Activated naive CD4-positive, alpha-beta T cell treated with anti-CD3 and anti-CD28 coated beads, Interleukin-2, amount 50 U/mL, for 16 hours (primary cell): ENCODE data around the gene ADCY1.

Experiments
- DNase-seq: peaks from one replicate; pipeline ENCODE4 v3.0.0-alpha.2; 2020

ADCY1 gene

GRCh38 chr7:45681596-45682357 is 107.6 kb downstream of the ADCY1 start:
- no peak for DNase-seq

GRCh38 chr7:45682358-45682735 is 108.2 kb downstream of the ADCY1 start:
- no peak for DNase-seq

- DNase-seq = no peak
Measured at GRCh38 chr7:45682836-45683555, 108.8 kb downstream of the ADCY1 start.

GRCh38 chr7:45683556-45684148 is 109.5 kb downstream of the ADCY1 start:
- no peak for DNase-seq

GRCh38 chr7:45684910-45685618 is 110.9 kb downstream of the ADCY1 start:
- no peak for DNase-seq

- DNase-seq = no peak
Measured at GRCh38 chr7:45685619-45686240, 111.6 kb downstream of the ADCY1 start.

GRCh38 chr7:45686441-45687184 is 112.4 kb downstream of the ADCY1 start:
- DNase-seq = no peak

GRCh38 chr7:45687185-45687560 is 113.0 kb downstream of the ADCY1 start:
- DNase-seq = no peak

GRCh38 chr7:45687721-45688120 is 113.6 kb downstream of the ADCY1 start:
- DNase-seq = no peak

- no peak for DNase-seq
Measured at GRCh38 chr7:45688382-45688781, 114.2 kb downstream of the ADCY1 start.

GRCh38 chr7:45689011-45689796 is 115.0 kb downstream of the ADCY1 start:
- no peak for DNase-seq

GRCh38 chr7:45689797-45690761 is 115.9 kb downstream of the ADCY1 start:
- DNase-seq = no peak

- DNase-seq = no peak
Measured at GRCh38 chr7:45690762-45691150, 116.6 kb downstream of the ADCY1 start.

GRCh38 chr7:45691155-45691656 is 117.0 kb downstream of the ADCY1 start:
- no peak for DNase-seq

GRCh38 chr7:45692031-45692430 is 117.9 kb downstream of the ADCY1 start:
- DNase-seq = no peak

- DNase-seq = no peak
Measured at GRCh38 chr7:45695249-45695995, 121.3 kb downstream of the ADCY1 start.

GRCh38 chr7:45696476-45696875 is 122.3 kb downstream of the ADCY1 start:
- DNase-seq = no peak

GRCh38 chr7:45697576-45698136 is 123.5 kb downstream of the ADCY1 start:
- DNase-seq = no peak
